Endothelial cell of umbilical vein (primary cell): ENCODE measurements around the gene UFD1. TPM values are rescaled to one million over a fixed set of nuclear protein-coding genes. Genes with fewer than 3 reads are reported as not detected.

Experiments
- BruUV-seq: library from RNA; stranded (reverse); fragments of 400-500 nt; replicated peaks from 2 replicates; lab custom pipeline; 2021; lab: Mats Ljungman, UMichigan
- CTCF ChIA-PET: fragments of 300-600, 350-600 bp; sonication (Branson Sonifier 250); formaldehyde crosslinking; loops from one replicate; lab custom pipeline; 2021; ENCODE audit warnings: antibody characterized with exemption, inconsistent platforms; lab: Charles Lee
- POLR2A ChIA-PET: fragments of 300-600, 350-600 bp; sonication (Branson Sonifier 250); formaldehyde crosslinking; loops from one replicate; lab custom pipeline; 2021; ENCODE audit warnings: antibody characterized with exemption, inconsistent platforms; lab: Charles Lee
- DNase-seq: peaks from one replicate; pipeline ENCODE4 v3.0.0-alpha.2; 2011; ENCODE audit warnings: low read depth, low spot score
- FAIRE-seq: peaks from 2 replicates; lab custom pipeline; 2011; peaks lifted over from hg19 to GRCh38; lab: Jason Lieb, UNC
- H2AFZ ChIP-seq: 2 replicates; pipeline ENCODE4 v1.6.0; 2012; ENCODE audit warnings: low read depth, low read length, control low read depth, inconsistent platforms
- H3K27ac ChIP-seq: 2 replicates; pipeline ENCODE4 v1.5.1; 2011; ENCODE audit warnings: low read depth, mild to moderate bottlenecking, control low read depth, low read length, moderate library complexity; ENCODE audit not compliant: insufficient read depth
- H3K27me3 ChIP-seq, 2 experiments: 2 replicates each; pipeline versions ENCODE4 v1.6.0 to v1.6.1; 2011; ENCODE audit warnings: low read length in 2 of 2, mixed read lengths in 1 of 2; ENCODE audit not compliant: control insufficient read depth in 2 of 2, insufficient read depth in 2 of 2
- H3K36me3 ChIP-seq, 2 experiments: 2 replicates in 1 of 2; 3 replicates in 1 of 2; pipeline ENCODE4 v1.5.1; 2011; ENCODE audit warnings: low read length in 2 of 2, mild to moderate bottlenecking in 1 of 2, moderate library complexity in 1 of 2; ENCODE audit not compliant: control insufficient read depth in 2 of 2, insufficient read depth in 2 of 2; ENCODE audit errors: extremely low read depth in 1 of 2
- H3K4me1 ChIP-seq: 3 replicates; pipeline ENCODE4 v1.5.1; 2011; ENCODE audit warnings: mild to moderate bottlenecking, low read length; ENCODE audit not compliant: control insufficient read depth, insufficient read depth; ENCODE audit errors: extremely low read depth
- H3K4me2 ChIP-seq: 2 replicates; pipeline ENCODE4 v1.6.1; 2011; ENCODE audit warnings: low read length, control low read depth, mixed read lengths; ENCODE audit not compliant: insufficient read depth
- H3K4me3 ChIP-seq, 3 experiments: fragments of 200-600 bp in 1 of 3; sonication (generic), shearing (Covaris generic) in 1 of 3; replicated peaks in 1 of 3; 2 replicates each; pipeline ENCODE4 v1.5.1; 2011 to 2016; ENCODE audit warnings: control low read depth in 3 of 3, low read length in 3 of 3, mild to moderate bottlenecking in 2 of 3, inconsistent platforms in 1 of 3, low read depth in 1 of 3, moderate library complexity in 1 of 3; ENCODE audit not compliant: insufficient read depth in 1 of 3
- H3K79me2 ChIP-seq: 2 replicates; pipeline ENCODE4 v1.6.0; 2012; ENCODE audit warnings: low read length, inconsistent platforms; ENCODE audit not compliant: control insufficient read depth, insufficient read depth
- H3K9ac ChIP-seq: replicated peaks from 2 replicates; pipeline ENCODE3; 2011; ENCODE audit warnings: low read length, control low read depth; ENCODE audit not compliant: insufficient read depth; ENCODE audit errors: extremely low read depth
- H3K9me1 ChIP-seq: replicated peaks from 3 replicates; pipeline ENCODE4 v1.6.0; 2011; ENCODE audit warnings: mild to moderate bottlenecking, low read length; ENCODE audit not compliant: control insufficient read depth, insufficient read depth; ENCODE audit errors: extremely low read depth
- H3K9me3 ChIP-seq: replicated peaks from 2 replicates; pipeline ENCODE4 v1.5.1; 2012; ENCODE audit warnings: low read length, inconsistent platforms; ENCODE audit not compliant: control insufficient read depth, insufficient read depth
- H4K20me1 ChIP-seq: replicated peaks from 2 replicates; pipeline ENCODE3; 2011; ENCODE audit warnings: mild to moderate bottlenecking, low read length; ENCODE audit not compliant: control insufficient read depth, insufficient read depth; ENCODE audit errors: extremely low read depth
- EZH2 ChIP-seq: IDR thresholded peaks from 2 replicates; pipeline ENCODE4 v1.6.1; 2012; ENCODE audit warnings: borderline replicate concordance, low read depth, mild to moderate bottlenecking, moderate library complexity, low read length, inconsistent platforms; ENCODE audit not compliant: severe bottlenecking
- FOS ChIP-seq: IDR thresholded peaks from 2 replicates; pipeline ENCODE4 v1.6.1; 2011; ENCODE audit warnings: mild to moderate bottlenecking, low read length, moderate library complexity, borderline replicate concordance; ENCODE audit not compliant: insufficient read depth
- GATA2 ChIP-seq: IDR thresholded peaks from 2 replicates; pipeline ENCODE4 v1.7.0; 2011; ENCODE audit warnings: low read depth, mild to moderate bottlenecking, moderate library complexity, mixed read lengths, low read length; ENCODE audit not compliant: insufficient read length, insufficient read depth
- JUN ChIP-seq: IDR thresholded peaks from 2 replicates; pipeline ENCODE4 v1.6.1; 2011; ENCODE audit warnings: borderline replicate concordance, low read depth; ENCODE audit not compliant: insufficient read length, insufficient read depth
- MYC ChIP-seq: IDR thresholded peaks from one replicate; pipeline ENCODE4 v1.6.1; 2011; ENCODE audit warnings: mild to moderate bottlenecking, low read depth, low read length
- POLR2A ChIP-seq: IDR thresholded peaks from 2 replicates; pipeline ENCODE4 v1.6.1; 2012; ENCODE audit warnings: low read depth, mild to moderate bottlenecking, control low read depth, low read length
- POLR2AphosphoS5 ChIP-seq: IDR thresholded peaks from 2 replicates; pipeline ENCODE4 v1.6.1; 2012; ENCODE audit warnings: low read depth, mild to moderate bottlenecking, control low read depth, low read length, moderate library complexity; ENCODE audit not compliant: insufficient read depth
- dilution Hi-C: fragments of 300-500 bp; cut with MboI; formaldehyde crosslinking; loops from one replicate; pipeline ENCODE4 v1.15.0; 2019; ENCODE audit warnings: low sequenced_read_pairs; ENCODE audit not compliant: extremely low pct_ligation_motif_present
- intact Hi-C: fragments of 100-400 bp; cut with micrococcal nuclease; formaldehyde crosslinking; loops from one replicate; pipeline ENCODE4 v1.10.0; 2022
- polyA plus RNA-seq, 4 experiments: library from polyadenylated mRNA; depleted of rRNA in 3 of 4; stranded (reverse) in 3 of 4; unstranded in 1 of 4; fragments of >200 nt; gene quantifications; 2 replicates each; pipeline versions ENCODE4 v1.2.1 to v1.2.3, GENCODE V29; 2011 to 2012; ENCODE audit warnings: missing spikeins in 1 of 4
- total RNA-seq: library from RNA; stranded (reverse); gene quantifications from 2 replicates; pipeline ENCODE4 v1.2.3, GENCODE V29; 2021
- TF ChIP-seq, protein P1 (sequence below): IDR thresholded peaks from 2 replicates; pipeline ENCODE4 v1.6.1; 2011; ENCODE audit not compliant: insufficient read depth, insufficient read length
- TF ChIP-seq, protein P2 (sequence below), 2 donors: IDR thresholded peaks; 1 replicate in 1 of 2; 2 replicates in 1 of 2; pipeline ENCODE4 v1.5.1; 2011; ENCODE audit warnings: low read length in 2 of 2, mild to moderate bottlenecking in 2 of 2, moderate library complexity in 2 of 2, control low read depth in 1 of 2, inconsistent platforms in 1 of 2, low read depth in 1 of 2; ENCODE audit not compliant: insufficient read depth in 1 of 2; ENCODE audit errors: extremely low read depth in 1 of 2

UFD1 gene
- total and polyA plus RNA-seq, 2 donors (not counting 3 experiments of a cell fraction or from before 2014, with no cell fraction given), result 127 to 228 TPM

DNA sequence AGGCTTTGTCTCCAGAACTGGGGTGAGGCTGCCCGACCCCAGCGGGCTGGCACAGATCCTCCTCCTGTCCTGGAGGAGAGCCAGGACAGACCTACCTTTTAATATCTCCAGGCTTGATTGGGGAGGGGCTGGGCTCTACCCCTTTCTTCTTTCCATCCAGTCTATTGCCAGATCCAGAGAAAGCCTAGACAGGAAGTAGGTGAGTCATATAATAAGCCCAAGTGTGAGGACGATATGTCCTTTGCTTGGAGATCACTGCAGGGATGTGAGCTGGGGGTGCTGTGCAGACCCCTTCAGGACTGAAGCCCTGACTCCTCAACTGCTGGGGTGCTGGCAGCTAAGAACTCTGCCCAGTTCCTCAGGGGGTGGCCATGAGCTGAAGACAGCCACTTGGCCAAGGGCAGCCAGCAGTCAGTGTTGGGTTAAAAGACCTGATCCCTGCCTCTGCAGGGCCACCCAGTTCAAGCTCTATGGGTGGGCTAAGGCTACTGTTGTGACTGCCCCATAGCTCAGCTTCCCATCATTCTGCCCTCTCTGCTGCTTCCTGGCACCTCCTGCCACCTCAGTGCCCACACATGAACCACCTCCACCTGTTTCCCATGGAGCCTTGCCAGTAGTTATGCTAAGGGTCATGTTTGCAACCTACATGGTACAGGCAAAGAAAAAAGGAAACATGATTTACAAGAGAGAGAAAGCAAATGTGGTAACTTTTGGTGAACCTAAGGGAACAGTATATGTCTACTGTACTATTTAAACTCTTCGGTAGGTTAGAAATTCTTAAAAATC lies 23.2 kb downstream of the UFD1 start:
- Histone ChIP-seq H3K4me3 (no peak overlapping the region), H3K9ac (no peak overlapping the region), H3K27ac (peak overlapping the region; percentile 17), H3K27me3 (no peaks in the 10 kb centered on the region), H3K79me2 (no peaks in the 10 kb centered on the region), H3K36me3 (peaks cover 16 to 51% of the 10 kb centered on the region in 2 experiments), H3K9me1 (no peaks in the 10 kb centered on the region), H3K4me2 (no peak overlapping the region), H3K4me1 (peaks cover 12% of the 10 kb centered on the region), H4K20me1 (no peaks in the 10 kb centered on the region), H2AFZ (no peak overlapping the region), H3K9me3 (no peaks in the 10 kb centered on the region)
- dilution Hi-C loops (no loop called here), intact Hi-C loops (no loop called here)
- ChIA-PET CTCF (interaction anchor here (1.8 kb wide), 1 partner anchor 174 kb away, joined by 9 read pairs; no protein-coding TSS in a partner anchor), POLR2A (no interaction called here)
- no TSS peak for BruUV-seq
- DNase-seq (peak; percentile 27), FAIRE-seq (peak; percentile 94)
- TF ChIP-seq FOS (peak; percentile 72), EZH2 (no peak), JUN (peak; percentile 57), POLR2AphosphoS5 (peak; percentile 31)

DNA sequence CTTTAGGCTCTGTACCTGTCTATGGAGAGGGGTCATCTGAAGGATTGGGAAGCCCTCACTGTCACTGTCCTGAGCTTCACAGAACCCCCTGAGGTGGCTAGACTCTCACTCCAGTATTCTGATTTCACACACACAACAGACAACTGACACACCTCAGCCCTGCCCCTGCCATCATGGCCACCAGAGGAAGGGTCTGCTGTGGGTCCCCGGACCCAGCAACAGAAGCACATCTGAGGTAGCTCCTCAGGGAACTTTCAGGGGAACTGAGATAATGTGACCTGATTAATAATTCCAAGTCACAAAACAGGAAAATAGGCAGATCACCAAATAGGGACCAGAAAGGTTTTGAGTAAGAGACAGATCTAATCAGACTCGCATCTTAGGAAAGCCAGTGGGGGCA lies 24.0 kb downstream of the UFD1 start:
- Histone ChIP-seq H3K9ac (no peak overlapping the region), H3K4me1 (peaks cover 12% of the 10 kb centered on the region), H3K79me2 (no peaks in the 10 kb centered on the region), H3K4me2 (no peak overlapping the region), H3K4me3 (no peak overlapping the region), H4K20me1 (no peaks in the 10 kb centered on the region), H2AFZ (no peak overlapping the region), H3K27ac (peak overlapping the region; percentile 17), H3K36me3 (peaks cover 16 to 54% of the 10 kb centered on the region in 2 experiments), H3K27me3 (no peaks in the 10 kb centered on the region), H3K9me3 (no peaks in the 10 kb centered on the region), H3K9me1 (no peaks in the 10 kb centered on the region)
- no peak for DNase-seq
- TF ChIP-seq MYC (no peak), EZH2 (no peak), POLR2AphosphoS5 (no peak), POLR2A (no peak), GATA2 (no peak), FOS (no peak), JUN (no peak)
- TF ChIP-seq, protein P1, sequence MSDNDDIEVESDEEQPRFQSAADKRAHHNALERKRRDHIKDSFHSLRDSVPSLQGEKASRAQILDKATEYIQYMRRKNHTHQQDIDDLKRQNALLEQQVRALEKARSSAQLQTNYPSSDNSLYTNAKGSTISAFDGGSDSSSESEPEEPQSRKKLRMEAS, result no peak
- TF ChIP-seq, protein P2, sequence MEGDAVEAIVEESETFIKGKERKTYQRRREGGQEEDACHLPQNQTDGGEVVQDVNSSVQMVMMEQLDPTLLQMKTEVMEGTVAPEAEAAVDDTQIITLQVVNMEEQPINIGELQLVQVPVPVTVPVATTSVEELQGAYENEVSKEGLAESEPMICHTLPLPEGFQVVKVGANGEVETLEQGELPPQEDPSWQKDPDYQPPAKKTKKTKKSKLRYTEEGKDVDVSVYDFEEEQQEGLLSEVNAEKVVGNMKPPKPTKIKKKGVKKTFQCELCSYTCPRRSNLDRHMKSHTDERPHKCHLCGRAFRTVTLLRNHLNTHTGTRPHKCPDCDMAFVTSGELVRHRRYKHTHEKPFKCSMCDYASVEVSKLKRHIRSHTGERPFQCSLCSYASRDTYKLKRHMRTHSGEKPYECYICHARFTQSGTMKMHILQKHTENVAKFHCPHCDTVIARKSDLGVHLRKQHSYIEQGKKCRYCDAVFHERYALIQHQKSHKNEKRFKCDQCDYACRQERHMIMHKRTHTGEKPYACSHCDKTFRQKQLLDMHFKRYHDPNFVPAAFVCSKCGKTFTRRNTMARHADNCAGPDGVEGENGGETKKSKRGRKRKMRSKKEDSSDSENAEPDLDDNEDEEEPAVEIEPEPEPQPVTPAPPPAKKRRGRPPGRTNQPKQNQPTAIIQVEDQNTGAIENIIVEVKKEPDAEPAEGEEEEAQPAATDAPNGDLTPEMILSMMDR (IDR thresholded peaks at IDR 0.05; ENCODE audit: extremely low read depth in 1 of 2, insufficient read depth in 1 of 2, low read depth in 1 of 2, low read length in 2 of 2), result no peak
- intact Hi-C loops (no loop called here), dilution Hi-C loops (no loop called here)
- POLR2A ChIA-PET, result no interaction called here
- BruUV-seq, result no TSS peak
- FAIRE-seq, result no peak
- CTCF ChIA-PET, result interaction anchor here (1.8 kb wide), 1 partner anchor 174 kb away, joined by 9 read pairs; no protein-coding TSS in a partner anchor
